Renal cortical epithelial cell (primary cell): ENCODE data around the gene ALS2CL. TPM values are rescaled to one million over a fixed set of nuclear protein-coding genes. Genes with fewer than 3 reads are reported as not detected.
A peak's percentile ranks its signal among the peaks of the same experiment; 100 is the strongest.
"Not testable (repeated sequence)": the region's sequence is repeated elsewhere in the genome, so short reads cannot be mapped to it uniquely, and the experiment has no call there.

Experiments used
- DNase-seq: peaks from one replicate; pipeline ENCODE4 v3.0.0-alpha.2; 2011; ENCODE audit warnings: low read depth
- total RNA-seq: library from RNA; depleted of rRNA; stranded (reverse); fragments of >200 nt; gene quantifications from 2 replicates; pipeline ENCODE4 v1.2.3, GENCODE V29; 2014

Gene ALS2CL
- total RNA-seq, 1 donor from 2014 or later = 19.0 TPM

DNA sequence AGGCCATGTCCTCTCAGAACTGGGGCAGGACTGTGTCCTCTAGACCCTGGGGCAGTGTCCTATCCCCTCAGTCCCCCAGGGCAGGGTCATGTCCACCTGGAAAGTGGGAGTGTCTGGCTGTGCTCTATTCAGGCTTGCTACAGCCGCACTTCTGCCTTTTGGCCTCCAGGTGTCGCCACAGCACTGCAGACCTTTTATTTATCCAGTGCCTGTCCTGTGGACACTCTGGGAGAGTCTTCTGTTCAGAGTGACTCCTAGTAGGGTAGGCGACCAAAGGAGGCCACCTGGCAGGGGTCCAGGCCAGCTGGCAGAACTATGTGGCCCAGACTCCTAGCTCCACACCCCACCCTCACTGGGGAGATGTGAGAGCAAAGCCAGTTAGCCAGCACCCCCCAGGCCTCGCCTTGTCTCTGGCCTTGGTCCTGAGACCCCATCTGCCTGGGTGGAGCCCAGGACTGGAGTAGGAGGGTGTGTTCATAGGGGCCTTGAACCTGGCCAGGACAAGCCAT lies 11.6 kb upstream of the ALS2CL start:
- peak; percentile 52 for DNase-seq

DNA sequence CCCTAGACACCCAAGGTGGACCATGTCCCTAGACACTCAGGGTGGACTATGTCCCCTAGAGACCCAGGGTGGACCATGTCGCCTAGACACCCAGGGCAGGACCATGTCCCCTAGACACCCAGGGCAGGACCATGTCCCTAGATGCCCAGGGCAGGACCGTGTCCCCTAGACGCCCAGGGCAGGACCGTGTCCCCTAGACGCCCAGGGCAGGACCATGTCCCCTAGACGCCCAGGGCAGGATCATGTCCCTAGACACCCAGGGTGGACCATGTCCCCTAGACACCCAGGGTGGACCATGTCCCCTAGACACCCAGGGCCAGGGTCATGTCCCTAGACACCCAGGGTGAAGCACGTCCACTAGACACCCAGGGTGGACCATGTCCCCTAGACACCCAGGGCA lies 10.9 kb upstream of the ALS2CL start:
- DNase-seq = not testable (repeated sequence)

GRCh38 chr3:46703013-46703520 lies 9.6 kb upstream of the ALS2CL start:
- no peak for DNase-seq

- DNase-seq = no peak
Measured at GRCh38 chr3:46702246-46703012, 8.9 kb upstream of the ALS2CL start.

DNA sequence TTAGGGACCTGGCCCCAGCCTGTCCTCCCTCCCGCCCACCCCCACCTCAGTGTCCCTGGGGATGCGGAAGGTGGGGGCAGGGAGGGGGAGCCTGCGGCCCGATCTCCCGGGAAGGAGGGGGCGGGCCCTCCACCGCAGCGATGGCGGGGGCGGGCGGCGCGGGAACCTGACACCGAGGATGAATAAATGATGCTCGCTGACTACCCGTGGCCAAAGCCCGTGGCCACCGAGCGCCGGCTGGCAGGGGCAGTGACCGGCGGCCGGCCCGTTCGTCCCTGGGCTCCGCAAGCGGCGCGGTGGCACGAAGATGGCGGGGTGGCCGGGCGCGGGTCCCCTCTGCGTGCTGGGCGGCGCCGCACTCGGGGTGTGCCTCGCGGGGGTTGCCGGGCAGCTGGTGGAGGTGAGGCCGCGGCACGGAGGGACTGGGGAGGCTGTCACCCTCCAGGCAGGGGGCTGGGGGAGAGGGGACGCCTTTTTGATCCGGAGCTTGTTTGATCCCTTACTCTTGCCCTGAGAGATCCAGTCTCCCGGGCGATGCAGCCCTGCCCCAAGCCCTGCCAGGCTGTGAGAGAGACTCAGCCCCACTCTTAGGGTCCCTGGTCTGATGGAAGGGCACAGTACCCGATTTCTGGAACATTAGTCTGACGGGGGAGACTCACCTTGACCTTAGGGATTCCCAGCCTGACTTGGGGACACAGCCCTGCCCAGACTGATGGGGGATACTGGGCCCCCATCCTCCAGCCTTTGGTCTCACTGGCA lies 7.9 kb upstream of the ALS2CL start, which contains the start of gene TMIE:
Gene TMIE, plus strand, starts transcription at position 212 of the 759 bp plus-strand sequence. Its CDS starts 96 bp downstream, at position 308.
- DNase-seq = no peak

GRCh38 chr3:46700772-46701171 lies 7.3 kb upstream of the ALS2CL start:
- peak; percentile 48 for DNase-seq

GRCh38 chr3:46699676-46700523 lies 6.4 kb upstream of the ALS2CL start:
- peak; percentile 4 for DNase-seq

- peak; percentile 15 for DNase-seq
Measured at GRCh38 chr3:46695962-46696894, 2.7 kb upstream of the ALS2CL start.

DNA sequence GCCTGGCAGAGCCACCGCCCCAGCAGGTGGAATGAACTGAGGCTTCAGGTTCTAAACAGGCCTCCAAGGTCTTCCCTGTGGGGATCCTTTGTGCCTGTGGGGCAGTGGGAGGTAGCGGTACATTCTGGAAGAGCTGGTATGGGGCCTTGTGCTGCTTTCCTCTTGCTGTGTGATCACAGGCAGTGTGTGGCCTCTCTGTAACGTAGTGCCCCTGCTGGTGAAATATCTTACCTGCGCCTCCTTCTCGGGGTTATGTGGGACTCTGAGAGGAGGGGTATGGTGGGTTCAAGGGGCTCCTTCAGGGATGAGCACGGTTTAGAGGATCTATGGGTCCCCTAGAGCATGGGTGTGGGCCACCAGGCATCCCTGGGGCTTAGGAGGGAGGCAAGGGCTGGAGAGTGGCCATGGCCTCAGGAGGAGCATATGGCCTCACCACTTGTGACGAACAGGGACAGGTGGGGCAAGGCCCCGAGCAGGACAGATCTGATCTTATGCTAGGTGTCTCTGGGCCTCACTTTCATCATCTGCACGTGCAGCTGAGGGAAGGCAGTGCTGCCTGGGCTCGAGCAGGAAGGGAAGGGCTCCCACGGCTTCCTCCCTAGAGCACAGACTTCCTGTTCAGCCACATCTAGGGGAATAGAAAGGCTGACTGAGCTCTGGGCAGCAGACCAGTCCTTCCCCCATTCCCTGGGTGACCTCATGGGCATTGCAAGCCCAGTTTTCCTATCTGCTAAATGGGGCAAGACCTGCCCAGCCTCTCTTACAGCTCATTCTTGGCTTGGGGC lies 1.9 kb upstream of the ALS2CL start:
- DNase-seq = peak; percentile 6

DNA sequence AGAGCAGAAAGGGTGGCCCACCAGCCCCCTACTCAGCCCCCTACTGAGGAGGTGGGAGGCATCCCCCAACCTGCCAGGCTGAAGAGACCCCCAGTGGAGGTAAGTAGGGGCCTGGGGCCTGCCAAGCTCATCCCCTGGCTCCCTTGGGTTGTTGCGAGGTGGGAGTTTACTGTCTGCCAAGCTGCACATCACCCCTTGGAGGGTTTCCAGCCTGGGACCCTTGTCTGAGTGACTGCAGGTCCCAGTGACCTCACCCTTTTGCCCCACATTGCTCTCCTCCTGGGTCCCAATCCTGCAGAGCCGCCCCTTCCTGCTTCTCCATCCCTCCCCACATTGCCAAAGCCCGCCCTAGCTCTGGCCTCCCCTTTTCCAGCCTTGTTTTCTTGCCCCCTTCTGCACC lies 1.0 kb upstream of the ALS2CL start:
- no peak for DNase-seq

DNA sequence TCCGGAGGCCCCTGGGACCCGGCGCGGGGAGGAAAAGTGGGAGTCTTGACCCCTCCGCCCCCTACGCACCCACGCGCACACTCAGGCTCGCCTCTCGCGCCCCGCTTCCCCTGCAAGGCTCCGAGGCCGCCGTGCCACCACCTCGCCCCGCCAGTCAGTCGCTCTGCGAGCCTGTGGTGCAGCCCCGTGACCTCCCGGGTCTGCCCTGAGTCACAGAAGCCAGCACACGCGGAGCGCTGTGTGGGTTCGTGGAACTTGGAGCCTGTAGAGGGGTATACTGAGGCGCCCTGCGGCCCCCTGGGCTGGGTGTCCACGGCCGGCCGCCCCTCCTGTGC lies 380 bp upstream of the ALS2CL start:
- peak; percentile 8 for DNase-seq

GRCh38 chr3:46692566-46692990 lies 901 bp downstream of the ALS2CL start:
- DNase-seq = peak; percentile 79

- DNase-seq = peak; percentile 27
Measured at GRCh38 chr3:46690798-46691197, 2.7 kb downstream of the ALS2CL start.

- no peak for DNase-seq
Measured at GRCh38 chr3:46685446-46685845, 8.0 kb downstream of the ALS2CL start.

- peak; percentile 7 for DNase-seq
Measured at GRCh38 chr3:46684891-46685290, 8.6 kb downstream of the ALS2CL start.

GRCh38 chr3:46682974-46683373 lies 10.5 kb downstream of the ALS2CL start:
- DNase-seq = no peak

GRCh38 chr3:46681856-46682540 lies 11.5 kb downstream of the ALS2CL start:
- no peak for DNase-seq

DNA sequence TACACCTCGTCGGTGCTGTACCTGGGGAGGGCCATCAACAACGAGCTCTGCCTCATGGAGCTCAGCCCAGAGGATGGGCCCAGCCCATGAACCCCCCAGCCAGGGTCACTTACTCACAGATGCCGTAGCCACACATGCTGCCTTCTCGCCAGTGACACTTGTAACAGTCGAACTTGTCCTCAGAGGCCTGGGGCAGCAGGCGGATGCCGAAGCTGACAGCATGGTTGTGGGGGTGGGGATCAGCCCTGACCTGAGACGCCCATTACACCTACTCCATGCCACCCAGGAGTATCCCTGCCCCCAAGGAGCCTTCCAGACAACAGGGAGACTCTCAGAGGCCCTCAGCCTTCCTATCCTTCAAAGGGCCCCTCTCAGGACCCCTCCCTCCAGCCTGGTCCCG lies 12.1 kb downstream of the ALS2CL start:
- no peak for DNase-seq

GRCh38 chr3:46680298-46680826 lies 13.1 kb downstream of the ALS2CL start:
- DNase-seq = no peak
